HEK293 (cell line): ENCODE data around the gene FKBP7.
A peak's percentile ranks its signal among the peaks of the same experiment; 100 is the strongest.

Experiments
- FEZF1 ChIP-seq: fragments of 450-650 bp; formaldehyde crosslinking; IDR thresholded peaks from 2 replicates; pipeline ENCODE4 v1.5.1; 2016; ENCODE audit warnings: missing biosample characterization, missing genetic modification characterization
- GLI2 ChIP-seq: fragments of 450-650 bp; formaldehyde crosslinking; IDR thresholded peaks from 2 replicates; pipeline ENCODE4; 2017; ENCODE audit warnings: missing biosample characterization, missing genetic modification characterization, low read depth, borderline replicate concordance
- KLF8 ChIP-seq: fragments of 450-650 bp; formaldehyde crosslinking; IDR thresholded peaks from 2 replicates; pipeline ENCODE4 v1.5.1; 2016; ENCODE audit warnings: missing biosample characterization, missing genetic modification characterization
- ZBTB21 ChIP-seq: fragments of 450-650 bp; formaldehyde crosslinking; IDR thresholded peaks from 2 replicates; pipeline ENCODE4 v1.5.1; 2017; ENCODE audit warnings: missing biosample characterization, missing genetic modification characterization
- ZNF138 ChIP-seq: fragments of 450-650 bp; formaldehyde crosslinking; IDR thresholded peaks from 2 replicates; pipeline ENCODE4 v1.5.1; 2016; ENCODE audit warnings: missing biosample characterization, missing genetic modification characterization, borderline replicate concordance
- ZNF174 ChIP-seq: fragments of 450-650 bp; formaldehyde crosslinking; IDR thresholded peaks from 2 replicates; pipeline ENCODE4 v1.5.0; 2017; ENCODE audit warnings: missing biosample characterization, mild to moderate bottlenecking, missing genetic modification characterization
- ZNF184 ChIP-seq: fragments of 450-650 bp; IDR thresholded peaks from 2 replicates; pipeline ENCODE4 v1.5.1; 2018; ENCODE audit warnings: missing biosample characterization, mild to moderate bottlenecking, missing genetic modification characterization
- ZNF324 ChIP-seq: fragments of 450-650 bp; formaldehyde crosslinking; IDR thresholded peaks from 2 replicates; pipeline ENCODE4 v1.5.1; 2016; ENCODE audit warnings: missing biosample characterization, missing genetic modification characterization
- ZNF335 ChIP-seq: fragments of 450-650 bp; formaldehyde crosslinking; conservative IDR thresholded peaks from 2 replicates; pipeline ENCODE4 v1.5.1; 2016; ENCODE audit warnings: missing biosample characterization, missing genetic modification characterization
- ZNF341 ChIP-seq: fragments of 450-650 bp; formaldehyde crosslinking; IDR thresholded peaks from 2 replicates; pipeline ENCODE4; 2016; ENCODE audit warnings: low read depth, missing biosample characterization, missing genetic modification characterization
- ZNF549 ChIP-seq: fragments of 450-650 bp; IDR thresholded peaks from 2 replicates; pipeline ENCODE4 v1.5.1; 2018; ENCODE audit warnings: missing biosample characterization, missing genetic modification characterization, mild to moderate bottlenecking, inconsistent platforms, moderate library complexity
- ZNF670 ChIP-seq: fragments of 450-650 bp; formaldehyde crosslinking; IDR thresholded peaks from 2 replicates; pipeline ENCODE4 v1.5.1; 2016; ENCODE audit warnings: missing biosample characterization, missing genetic modification characterization, low read depth
- ZNF677 ChIP-seq: fragments of 450-650 bp; IDR thresholded peaks from 2 replicates; pipeline ENCODE4 v1.5.0; 2018; ENCODE audit warnings: missing biosample characterization, mild to moderate bottlenecking, missing genetic modification characterization, moderate library complexity
- ZNF843 ChIP-seq: fragments of 450-650 bp; formaldehyde crosslinking; IDR thresholded peaks from 2 replicates; pipeline ENCODE4 v1.5.1; 2016; ENCODE audit warnings: missing biosample characterization, missing genetic modification characterization
- ZSCAN16 ChIP-seq: fragments of 450-650 bp; formaldehyde crosslinking; IDR thresholded peaks from 2 replicates; pipeline ENCODE4 v1.5.1; 2016; ENCODE audit warnings: missing biosample characterization, missing genetic modification characterization
- TF ChIP-seq, protein P1 (sequence below): fragments of 450-650 bp; formaldehyde crosslinking; IDR thresholded peaks from 2 replicates; pipeline ENCODE4 v1.5.1; 2016; ENCODE audit warnings: missing biosample characterization, missing genetic modification characterization, low read depth
- TF ChIP-seq, protein P2 (sequence below): fragments of 450-650 bp; formaldehyde crosslinking; IDR thresholded peaks from 2 replicates; pipeline ENCODE4 v1.5.1; 2016; ENCODE audit warnings: missing biosample characterization, missing genetic modification characterization
- TF ChIP-seq, protein P3 (sequence below): fragments of 450-650 bp; formaldehyde crosslinking; IDR thresholded peaks from 2 replicates; pipeline ENCODE4 v1.5.1; 2016; ENCODE audit warnings: missing biosample characterization, missing genetic modification characterization
- TF ChIP-seq, protein P4 (sequence below): fragments of 450-650 bp; formaldehyde crosslinking; IDR thresholded peaks from 2 replicates; pipeline ENCODE4 v1.5.1; 2016; ENCODE audit warnings: missing biosample characterization, missing genetic modification characterization, borderline replicate concordance
- TF ChIP-seq, protein P5 (sequence below): fragments of 450-650 bp; formaldehyde crosslinking; IDR thresholded peaks from 2 replicates; pipeline ENCODE4 v1.5.1; 2017; ENCODE audit warnings: missing biosample characterization, missing genetic modification characterization
- TF ChIP-seq, protein P6 (sequence below): fragments of 450-650 bp; formaldehyde crosslinking; IDR thresholded peaks from 2 replicates; pipeline ENCODE4 v1.5.1; 2016; ENCODE audit warnings: missing biosample characterization, missing genetic modification characterization

FKBP7 gene

DNA sequence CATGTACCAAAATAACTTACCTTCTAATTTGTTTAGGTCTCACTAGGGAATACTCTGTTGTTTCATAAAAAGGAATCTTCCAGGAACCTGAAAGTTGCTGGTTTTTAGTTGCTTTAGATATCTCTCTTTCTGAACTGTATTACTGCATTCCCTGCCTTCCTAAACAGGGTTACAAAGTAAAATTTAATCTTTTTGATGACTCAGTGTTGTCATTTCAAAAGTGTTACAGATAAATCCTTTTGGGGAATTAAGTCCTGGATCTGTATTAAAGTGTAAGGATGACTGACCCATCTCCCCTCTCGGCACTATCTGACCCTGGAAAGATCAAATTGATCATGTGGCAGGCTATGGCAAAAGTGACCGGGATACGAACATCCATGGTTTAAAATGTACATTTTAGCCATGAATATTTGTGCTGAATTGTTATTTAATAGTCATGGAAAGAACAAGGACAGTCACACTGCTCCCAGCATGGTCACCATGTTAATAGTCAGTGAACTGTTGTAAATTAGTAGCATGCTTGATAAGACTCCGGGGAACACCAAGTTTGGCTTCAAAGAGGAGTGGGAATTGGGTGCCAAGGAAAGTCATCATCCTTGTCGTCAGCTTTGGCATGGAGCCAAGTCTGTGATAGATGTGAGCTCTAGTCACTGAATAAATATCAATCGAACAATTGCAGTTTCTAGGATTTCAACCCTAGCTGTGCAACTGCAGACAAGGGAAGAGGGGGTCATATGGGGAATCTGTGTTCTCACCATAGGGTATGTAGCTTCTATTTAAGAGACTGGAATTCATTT is 6.0 kb upstream of the FKBP7 start (continued):
- TF ChIP-seq, protein P1, sequence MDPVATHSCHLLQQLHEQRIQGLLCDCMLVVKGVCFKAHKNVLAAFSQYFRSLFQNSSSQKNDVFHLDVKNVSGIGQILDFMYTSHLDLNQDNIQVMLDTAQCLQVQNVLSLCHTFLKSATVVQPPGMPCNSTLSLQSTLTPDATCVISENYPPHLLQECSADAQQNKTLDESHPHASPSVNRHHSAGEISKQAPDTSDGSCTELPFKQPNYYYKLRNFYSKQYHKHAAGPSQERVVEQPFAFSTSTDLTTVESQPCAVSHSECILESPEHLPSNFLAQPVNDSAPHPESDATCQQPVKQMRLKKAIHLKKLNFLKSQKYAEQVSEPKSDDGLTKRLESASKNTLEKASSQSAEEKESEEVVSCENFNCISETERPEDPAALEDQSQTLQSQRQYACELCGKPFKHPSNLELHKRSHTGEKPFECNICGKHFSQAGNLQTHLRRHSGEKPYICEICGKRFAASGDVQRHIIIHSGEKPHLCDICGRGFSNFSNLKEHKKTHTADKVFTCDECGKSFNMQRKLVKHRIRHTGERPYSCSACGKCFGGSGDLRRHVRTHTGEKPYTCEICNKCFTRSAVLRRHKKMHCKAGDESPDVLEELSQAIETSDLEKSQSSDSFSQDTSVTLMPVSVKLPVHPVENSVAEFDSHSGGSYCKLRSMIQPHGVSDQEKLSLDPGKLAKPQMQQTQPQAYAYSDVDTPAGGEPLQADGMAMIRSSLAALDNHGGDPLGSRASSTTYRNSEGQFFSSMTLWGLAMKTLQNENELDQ (tag by site-specific recombination) = no peak
- TF ChIP-seq ZNF843 (tag by site-specific recombination) (peak; percentile 89), ZNF677 (tag by site-specific recombination) (peak; percentile 71), ZNF138 (tag by site-specific recombination) (no peak), ZSCAN16 (tag by site-specific recombination) (no peak), ZNF549 (tag by site-specific recombination) (peak; percentile 79), ZNF184 (peak; percentile 98), GLI2 (peak; percentile 86), ZBTB21 (0 out of 2 replicates have a peak, but pooled peaks have one; percentile 23), ZNF324 (peak; percentile 76; the same call in 1 of the 2 replicates), ZNF670 (tag by site-specific recombination) (no peak), KLF8 (tag by site-specific recombination) (no peak; the same call in 1 of the 2 replicates), ZNF341 (tag by site-specific recombination) (no peak), ZNF174 (tag by site-specific recombination) (peak; percentile 89), FEZF1 (peak; percentile 88), ZNF335 (tag by site-specific recombination) (0 out of 2 replicates have a peak, but pooled peaks have one; percentile 14)
- TF ChIP-seq, protein P2, sequence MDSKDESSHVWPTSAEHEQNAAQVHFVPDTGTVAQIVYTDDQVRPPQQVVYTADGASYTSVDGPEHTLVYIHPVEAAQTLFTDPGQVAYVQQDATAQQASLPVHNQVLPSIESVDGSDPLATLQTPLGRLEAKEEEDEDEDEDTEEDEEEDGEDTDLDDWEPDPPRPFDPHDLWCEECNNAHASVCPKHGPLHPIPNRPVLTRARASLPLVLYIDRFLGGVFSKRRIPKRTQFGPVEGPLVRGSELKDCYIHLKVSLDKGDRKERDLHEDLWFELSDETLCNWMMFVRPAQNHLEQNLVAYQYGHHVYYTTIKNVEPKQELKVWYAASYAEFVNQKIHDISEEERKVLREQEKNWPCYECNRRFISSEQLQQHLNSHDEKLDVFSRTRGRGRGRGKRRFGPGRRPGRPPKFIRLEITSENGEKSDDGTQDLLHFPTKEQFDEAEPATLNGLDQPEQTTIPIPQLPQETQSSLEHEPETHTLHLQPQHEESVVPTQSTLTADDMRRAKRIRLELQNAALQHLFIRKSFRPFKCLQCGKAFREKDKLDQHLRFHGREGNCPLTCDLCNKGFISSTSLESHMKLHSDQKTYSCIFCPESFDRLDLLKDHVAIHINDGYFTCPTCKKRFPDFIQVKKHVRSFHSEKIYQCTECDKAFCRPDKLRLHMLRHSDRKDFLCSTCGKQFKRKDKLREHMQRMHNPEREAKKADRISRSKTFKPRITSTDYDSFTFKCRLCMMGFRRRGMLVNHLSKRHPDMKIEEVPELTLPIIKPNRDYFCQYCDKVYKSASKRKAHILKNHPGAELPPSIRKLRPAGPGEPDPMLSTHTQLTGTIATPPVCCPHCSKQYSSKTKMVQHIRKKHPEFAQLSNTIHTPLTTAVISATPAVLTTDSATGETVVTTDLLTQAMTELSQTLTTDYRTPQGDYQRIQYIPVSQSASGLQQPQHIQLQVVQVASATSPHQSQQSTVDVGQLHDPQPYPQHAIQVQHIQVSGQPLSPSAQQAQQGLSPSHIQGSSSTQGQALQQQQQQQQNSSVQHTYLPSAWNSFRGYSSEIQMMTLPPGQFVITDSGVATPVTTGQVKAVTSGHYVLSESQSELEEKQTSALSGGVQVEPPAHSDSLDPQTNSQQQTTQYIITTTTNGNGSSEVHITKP (tag by site-specific recombination) = peak; percentile 52; the same call in 1 of the 2 replicates
- TF ChIP-seq, protein P3, sequence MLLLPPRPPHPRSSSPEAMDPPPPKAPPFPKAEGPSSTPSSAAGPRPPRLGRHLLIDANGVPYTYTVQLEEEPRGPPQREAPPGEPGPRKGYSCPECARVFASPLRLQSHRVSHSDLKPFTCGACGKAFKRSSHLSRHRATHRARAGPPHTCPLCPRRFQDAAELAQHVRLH (tag by site-specific recombination) = peak; percentile 20; the same call in 1 of the 2 replicates
- TF ChIP-seq, protein P4, sequence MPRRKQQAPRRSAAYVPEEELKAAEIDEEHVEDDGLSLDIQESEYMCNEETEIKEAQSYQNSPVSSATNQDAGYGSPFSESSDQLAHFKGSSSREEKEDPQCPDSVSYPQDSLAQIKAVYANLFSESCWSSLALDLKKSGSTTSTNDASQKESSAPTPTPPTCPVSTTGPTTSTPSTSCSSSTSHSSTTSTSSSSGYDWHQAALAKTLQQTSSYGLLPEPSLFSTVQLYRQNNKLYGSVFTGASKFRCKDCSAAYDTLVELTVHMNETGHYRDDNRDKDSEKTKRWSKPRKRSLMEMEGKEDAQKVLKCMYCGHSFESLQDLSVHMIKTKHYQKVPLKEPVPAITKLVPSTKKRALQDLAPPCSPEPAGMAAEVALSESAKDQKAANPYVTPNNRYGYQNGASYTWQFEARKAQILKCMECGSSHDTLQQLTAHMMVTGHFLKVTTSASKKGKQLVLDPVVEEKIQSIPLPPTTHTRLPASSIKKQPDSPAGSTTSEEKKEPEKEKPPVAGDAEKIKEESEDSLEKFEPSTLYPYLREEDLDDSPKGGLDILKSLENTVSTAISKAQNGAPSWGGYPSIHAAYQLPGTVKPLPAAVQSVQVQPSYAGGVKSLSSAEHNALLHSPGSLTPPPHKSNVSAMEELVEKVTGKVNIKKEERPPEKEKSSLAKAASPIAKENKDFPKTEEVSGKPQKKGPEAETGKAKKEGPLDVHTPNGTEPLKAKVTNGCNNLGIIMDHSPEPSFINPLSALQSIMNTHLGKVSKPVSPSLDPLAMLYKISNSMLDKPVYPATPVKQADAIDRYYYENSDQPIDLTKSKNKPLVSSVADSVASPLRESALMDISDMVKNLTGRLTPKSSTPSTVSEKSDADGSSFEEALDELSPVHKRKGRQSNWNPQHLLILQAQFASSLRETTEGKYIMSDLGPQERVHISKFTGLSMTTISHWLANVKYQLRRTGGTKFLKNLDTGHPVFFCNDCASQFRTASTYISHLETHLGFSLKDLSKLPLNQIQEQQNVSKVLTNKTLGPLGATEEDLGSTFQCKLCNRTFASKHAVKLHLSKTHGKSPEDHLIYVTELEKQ (tag by site-specific recombination) = no peak
- TF ChIP-seq, protein P5, sequence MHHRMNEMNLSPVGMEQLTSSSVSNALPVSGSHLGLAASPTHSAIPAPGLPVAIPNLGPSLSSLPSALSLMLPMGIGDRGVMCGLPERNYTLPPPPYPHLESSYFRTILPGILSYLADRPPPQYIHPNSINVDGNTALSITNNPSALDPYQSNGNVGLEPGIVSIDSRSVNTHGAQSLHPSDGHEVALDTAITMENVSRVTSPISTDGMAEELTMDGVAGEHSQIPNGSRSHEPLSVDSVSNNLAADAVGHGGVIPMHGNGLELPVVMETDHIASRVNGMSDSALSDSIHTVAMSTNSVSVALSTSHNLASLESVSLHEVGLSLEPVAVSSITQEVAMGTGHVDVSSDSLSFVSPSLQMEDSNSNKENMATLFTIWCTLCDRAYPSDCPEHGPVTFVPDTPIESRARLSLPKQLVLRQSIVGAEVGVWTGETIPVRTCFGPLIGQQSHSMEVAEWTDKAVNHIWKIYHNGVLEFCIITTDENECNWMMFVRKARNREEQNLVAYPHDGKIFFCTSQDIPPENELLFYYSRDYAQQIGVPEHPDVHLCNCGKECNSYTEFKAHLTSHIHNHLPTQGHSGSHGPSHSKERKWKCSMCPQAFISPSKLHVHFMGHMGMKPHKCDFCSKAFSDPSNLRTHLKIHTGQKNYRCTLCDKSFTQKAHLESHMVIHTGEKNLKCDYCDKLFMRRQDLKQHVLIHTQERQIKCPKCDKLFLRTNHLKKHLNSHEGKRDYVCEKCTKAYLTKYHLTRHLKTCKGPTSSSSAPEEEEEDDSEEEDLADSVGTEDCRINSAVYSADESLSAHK (tag by site-specific recombination) = peak; percentile 99
- TF ChIP-seq, protein P6, sequence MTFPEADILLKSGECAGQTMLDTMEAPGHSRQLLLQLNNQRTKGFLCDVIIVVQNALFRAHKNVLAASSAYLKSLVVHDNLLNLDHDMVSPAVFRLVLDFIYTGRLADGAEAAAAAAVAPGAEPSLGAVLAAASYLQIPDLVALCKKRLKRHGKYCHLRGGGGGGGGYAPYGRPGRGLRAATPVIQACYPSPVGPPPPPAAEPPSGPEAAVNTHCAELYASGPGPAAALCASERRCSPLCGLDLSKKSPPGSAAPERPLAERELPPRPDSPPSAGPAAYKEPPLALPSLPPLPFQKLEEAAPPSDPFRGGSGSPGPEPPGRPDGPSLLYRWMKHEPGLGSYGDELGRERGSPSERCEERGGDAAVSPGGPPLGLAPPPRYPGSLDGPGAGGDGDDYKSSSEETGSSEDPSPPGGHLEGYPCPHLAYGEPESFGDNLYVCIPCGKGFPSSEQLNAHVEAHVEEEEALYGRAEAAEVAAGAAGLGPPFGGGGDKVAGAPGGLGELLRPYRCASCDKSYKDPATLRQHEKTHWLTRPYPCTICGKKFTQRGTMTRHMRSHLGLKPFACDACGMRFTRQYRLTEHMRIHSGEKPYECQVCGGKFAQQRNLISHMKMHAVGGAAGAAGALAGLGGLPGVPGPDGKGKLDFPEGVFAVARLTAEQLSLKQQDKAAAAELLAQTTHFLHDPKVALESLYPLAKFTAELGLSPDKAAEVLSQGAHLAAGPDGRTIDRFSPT (tag by site-specific recombination) = 0 out of 2 replicates have a peak, but pooled peaks have one; percentile 26
